Measurements from ENCODE around the gene MEF2D. TPM values are rescaled to one million over a fixed set of nuclear protein-coding genes. Genes with fewer than 3 reads are reported as not detected.

MEF2D gene
- total and polyA plus RNA-seq, 8 donors = 23.8 to 52.8 (median 31.3) TPM

DNA sequence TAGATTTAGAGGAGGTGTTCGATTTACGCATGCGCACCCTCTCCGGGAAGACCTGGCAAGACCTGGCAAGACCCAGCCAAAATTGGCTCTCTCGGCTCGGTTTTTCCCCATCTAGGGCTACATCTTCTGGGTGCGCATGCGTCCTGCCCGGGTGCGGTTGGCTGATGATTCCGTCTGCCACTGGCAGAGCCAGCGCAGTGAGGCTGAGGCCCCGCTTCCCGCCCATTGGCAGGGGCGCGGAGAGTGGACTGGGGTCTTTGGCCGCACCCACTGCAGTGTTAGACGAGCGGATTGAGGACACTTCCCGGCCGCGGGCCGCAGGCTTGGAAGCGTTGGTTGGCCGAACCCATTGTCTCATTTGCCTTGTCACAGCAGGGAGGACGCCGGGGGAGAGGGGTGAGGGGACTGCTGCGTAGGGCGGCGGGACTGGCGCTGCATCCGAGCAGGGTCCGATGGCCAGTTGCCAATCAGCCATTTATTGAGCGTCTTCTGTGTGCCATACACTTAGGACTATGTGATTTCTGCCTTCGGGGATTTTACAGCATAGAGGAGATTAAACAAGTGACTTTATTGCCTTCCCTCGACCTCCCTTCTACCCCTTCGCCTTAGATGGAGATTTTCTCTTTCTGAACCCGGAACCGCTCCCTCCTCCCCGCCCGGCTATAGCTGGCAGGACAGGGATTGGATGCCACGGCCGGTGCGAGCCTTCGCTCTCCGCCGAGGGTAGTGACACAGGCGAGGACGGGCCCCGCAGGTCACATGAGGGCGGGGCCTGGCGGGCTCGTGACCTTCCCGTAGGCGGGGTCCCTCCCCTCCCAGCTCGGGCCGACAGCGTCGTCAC, 43.7 kb downstream of the MEF2D start:
- ATAC-seq = peak; percentile 94
- intact Hi-C loops (cut with DNase I) = loop anchor here in 1 of 2 donors (10.0 kb wide), 1 partner anchor 148 kb away; the partner anchor contains the start of gene GPATCH4
- peak; percentile 89 to 99 (median 98) for DNase-seq
- H3K36me3 ChIP-seq = no peaks in the 10 kb centered on the region
- H3K27me3 ChIP-seq = no peaks in the 10 kb centered on the region
- H3K27ac ChIP-seq = peak overlapping the region; percentile 94 to 99
- peak overlapping the region; percentile 51 to 59 for H3K4me3 ChIP-seq
- no peaks in the 10 kb centered on the region for H3K9me3 ChIP-seq
- no peak for TF ChIP-seq CTCF (IDR thresholded peaks at IDR 0.05)
- H3K4me1 ChIP-seq = peaks cover 0 to 17% of the 10 kb centered on the region in 2 donors

- Histone ChIP-seq H3K27ac (no peak overlapping the region), H3K9me3 (no peaks in the 10 kb centered on the region), H3K36me3 (no peaks in the 10 kb centered on the region), H3K4me3 (no peak overlapping the region), H3K4me1 (peaks cover 0 to 17% of the 10 kb centered on the region in 2 donors), H3K27me3 (no peaks in the 10 kb centered on the region)
- no peak for TF ChIP-seq CTCF (IDR thresholded peaks at IDR 0.05)
- DNase-seq (no peak), ATAC-seq (no peak)
- intact Hi-C loops (cut with DNase I) = loop anchor here in 1 of 2 donors (10.0 kb wide), 1 partner anchor 149 kb away; the partner anchor contains the start of gene GPATCH4
Measured at GRCh38 chr1:156455362-156455761, 45.2 kb downstream of the MEF2D start.

GRCh38 chr1:156452907-156453306, 47.7 kb downstream of the MEF2D start:
- peaks cover 0 to 20% of the 10 kb centered on the region in 2 donors for H3K27me3 ChIP-seq
- TF ChIP-seq CTCF (IDR thresholded peaks at IDR 0.05) = no peak
- H3K4me3 ChIP-seq = no peak overlapping the region
- peaks cover 0 to 14% of the 10 kb centered on the region in 2 donors for H3K4me1 ChIP-seq
- no peak for DNase-seq
- H3K27ac ChIP-seq = no peak overlapping the region
- no peak for ATAC-seq
- no peaks in the 10 kb centered on the region for H3K9me3 ChIP-seq
- intact Hi-C loops (cut with DNase I) = loop anchor here in 1 of 2 donors (10.0 kb wide), 1 partner anchor 152 kb away; the partner anchor contains the start of gene GPATCH4
- no peaks in the 10 kb centered on the region for H3K36me3 ChIP-seq

GRCh38 chr1:156451505-156452160, 48.9 kb downstream of the MEF2D start:
- no peak for DNase-seq
- no peak overlapping the region for H3K4me3 ChIP-seq
- no peak for ATAC-seq
- no peaks in the 10 kb centered on the region for H3K9me3 ChIP-seq
- H3K27me3 ChIP-seq = peaks cover 0 to 32% of the 10 kb centered on the region in 2 donors
- H3K36me3 ChIP-seq = no peaks in the 10 kb centered on the region
- H3K4me1 ChIP-seq = peaks cover 0 to 7% of the 10 kb centered on the region in 2 donors
- intact Hi-C loops (cut with DNase I) = loop anchor here in 1 of 2 donors (10.0 kb wide), 1 partner anchor 153 kb away; the partner anchor contains the start of gene GPATCH4
- TF ChIP-seq CTCF (IDR thresholded peaks at IDR 0.05) = no peak
- no peak overlapping the region for H3K27ac ChIP-seq
